ENCODE measurements around the gene SCARB2. TPM values are rescaled to one million over a fixed set of nuclear protein-coding genes. Genes with fewer than 3 reads are reported as not detected.

The SCARB2 gene
- total and polyA plus RNA-seq, 12 donors, result 41.5 to 179 (median 134) TPM

DNA sequence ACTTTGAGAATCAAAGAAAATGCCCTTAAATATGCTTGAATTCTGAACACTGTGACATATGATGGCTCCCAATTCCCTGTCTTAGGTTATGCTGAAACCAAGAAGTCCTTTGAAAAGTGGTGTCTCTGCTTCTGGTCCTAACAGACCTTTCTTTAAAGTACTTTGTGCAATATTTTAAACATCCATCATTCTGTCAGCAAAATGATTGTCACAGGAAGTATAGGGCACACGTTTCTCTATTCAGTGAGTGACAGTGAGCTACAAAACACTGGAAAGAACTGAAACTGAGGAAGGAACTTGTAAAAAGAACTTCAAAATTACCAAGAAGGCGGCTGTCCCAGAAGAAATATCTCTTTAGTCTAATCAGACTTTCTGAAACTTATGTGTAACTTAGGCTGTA is 53.3 kb downstream of the SCARB2 start:
- intact Hi-C loops (cut with DNase I), result no loop called here
- DNase-seq, result no peak
- no peaks in the 10 kb centered on the region for H3K4me1 ChIP-seq (replicated peaks in 1 of 2)
- no peak overlapping the region for H3K4me3 ChIP-seq
- TF ChIP-seq, protein P1, sequence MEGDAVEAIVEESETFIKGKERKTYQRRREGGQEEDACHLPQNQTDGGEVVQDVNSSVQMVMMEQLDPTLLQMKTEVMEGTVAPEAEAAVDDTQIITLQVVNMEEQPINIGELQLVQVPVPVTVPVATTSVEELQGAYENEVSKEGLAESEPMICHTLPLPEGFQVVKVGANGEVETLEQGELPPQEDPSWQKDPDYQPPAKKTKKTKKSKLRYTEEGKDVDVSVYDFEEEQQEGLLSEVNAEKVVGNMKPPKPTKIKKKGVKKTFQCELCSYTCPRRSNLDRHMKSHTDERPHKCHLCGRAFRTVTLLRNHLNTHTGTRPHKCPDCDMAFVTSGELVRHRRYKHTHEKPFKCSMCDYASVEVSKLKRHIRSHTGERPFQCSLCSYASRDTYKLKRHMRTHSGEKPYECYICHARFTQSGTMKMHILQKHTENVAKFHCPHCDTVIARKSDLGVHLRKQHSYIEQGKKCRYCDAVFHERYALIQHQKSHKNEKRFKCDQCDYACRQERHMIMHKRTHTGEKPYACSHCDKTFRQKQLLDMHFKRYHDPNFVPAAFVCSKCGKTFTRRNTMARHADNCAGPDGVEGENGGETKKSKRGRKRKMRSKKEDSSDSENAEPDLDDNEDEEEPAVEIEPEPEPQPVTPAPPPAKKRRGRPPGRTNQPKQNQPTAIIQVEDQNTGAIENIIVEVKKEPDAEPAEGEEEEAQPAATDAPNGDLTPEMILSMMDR (IDR thresholded peaks at IDR 0.05), result no peak
- TF ChIP-seq POLR2A (IDR thresholded peaks at IDR 0.05), result no peak
- peaks cover 0 to 50% of the 10 kb centered on the region in 2 donors for H3K36me3 ChIP-seq (replicated peaks in 1 of 2)
- 45 to 62% (median 57%) methylated on average over 2 of the region's 2 CpGs for WGBS, 4 donors
- no peaks in the 10 kb centered on the region for H3K9me3 ChIP-seq (replicated peaks in 1 of 3)
- H3K27ac ChIP-seq, result no peak overlapping the region
- no peaks in the 10 kb centered on the region for H3K27me3 ChIP-seq

DNA sequence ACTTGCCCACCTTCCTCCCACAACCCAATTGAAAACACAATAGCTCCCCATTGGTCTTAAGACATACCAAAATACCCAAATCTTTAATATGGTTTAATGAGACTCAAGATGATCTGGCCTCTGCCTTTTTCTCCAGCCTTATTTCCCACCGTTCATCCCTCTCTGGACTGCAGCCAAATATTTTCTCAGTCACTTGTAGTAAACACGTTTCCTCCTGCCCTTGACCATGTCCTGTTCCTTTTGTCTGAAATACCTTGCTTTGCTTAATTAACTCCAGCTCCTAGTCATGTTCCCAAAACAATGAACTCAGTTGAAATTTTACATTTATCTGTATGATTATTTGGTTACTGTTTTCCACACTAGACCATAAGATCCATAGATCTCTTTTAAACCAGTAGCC is 57.0 kb downstream of the SCARB2 start:
- DNase-seq, result no peak
- H3K4me3 ChIP-seq, result no peak overlapping the region
- no peaks in the 10 kb centered on the region for H3K27me3 ChIP-seq
- TF ChIP-seq, protein P1 (IDR thresholded peaks at IDR 0.05), result no peak
- TF ChIP-seq POLR2A (IDR thresholded peaks at IDR 0.05), result no peak
- intact Hi-C loops (cut with DNase I), result no loop called here
- H3K4me1 ChIP-seq (replicated peaks in 1 of 2), result no peaks in the 10 kb centered on the region
- peaks cover 0 to 27% of the 10 kb centered on the region in 2 donors for H3K36me3 ChIP-seq (replicated peaks in 1 of 2)
- WGBS, 4 donors, result 0 to 11% (median 6%) methylated on average over 2 of the region's 2 CpGs
- no peaks in the 10 kb centered on the region for H3K9me3 ChIP-seq (replicated peaks in 1 of 3)
- H3K27ac ChIP-seq, result no peak overlapping the region

DNA sequence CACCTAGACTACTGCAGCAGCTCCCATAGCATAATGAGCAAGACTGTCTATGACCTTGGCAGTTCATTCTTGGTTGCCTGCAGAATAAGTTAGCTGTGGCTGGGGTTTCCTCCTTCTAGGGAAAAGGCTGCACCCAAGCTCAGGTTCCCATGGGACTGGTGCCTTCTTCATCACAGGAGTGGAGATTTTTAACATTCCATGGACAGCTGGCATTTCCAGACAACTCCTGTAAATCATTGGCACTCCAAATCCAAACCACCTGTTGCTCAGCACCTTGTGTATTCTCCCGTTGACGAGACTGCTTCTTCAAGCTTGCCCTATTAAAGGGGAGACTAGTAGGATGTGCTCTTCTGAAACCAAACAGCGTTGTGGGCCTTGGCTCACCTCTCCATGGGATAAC is 57.6 kb downstream of the SCARB2 start:
- DNase-seq, result no peak
- H3K27me3 ChIP-seq, result no peaks in the 10 kb centered on the region

DNA sequence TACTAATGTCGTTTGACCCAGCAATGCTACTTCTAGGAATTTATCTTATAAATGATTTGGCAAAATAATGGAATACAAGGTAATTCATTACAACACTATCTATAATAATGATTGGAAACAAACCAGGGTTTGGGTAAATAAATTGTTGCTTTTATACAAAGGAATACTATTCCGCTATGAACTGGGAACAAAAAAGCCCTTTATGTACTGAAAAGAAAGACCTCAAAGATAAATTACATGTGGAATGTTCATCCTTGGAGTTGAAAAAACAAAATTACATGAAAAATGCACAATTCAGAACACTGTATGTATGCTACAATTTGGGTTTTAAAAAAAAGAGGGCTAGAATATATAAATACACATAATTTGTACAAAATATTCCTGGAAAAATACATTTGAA is 60.3 kb downstream of the SCARB2 start:
- intact Hi-C loops (cut with DNase I), result no loop called here
- Histone ChIP-seq H3K9me3 (replicated peaks in 1 of 3) (no peaks in the 10 kb centered on the region), H3K27ac (no peak overlapping the region), H3K36me3 (replicated peaks in 1 of 2) (no peaks in the 10 kb centered on the region), H3K27me3 (no peaks in the 10 kb centered on the region), H3K4me1 (replicated peaks in 1 of 2) (peaks cover 0 to 11% of the 10 kb centered on the region in 2 donors), H3K4me3 (no peak overlapping the region)
- WGBS, 4 donors, result 77 to 87% (median 79%) methylated on average over 2 of the region's 2 CpGs
- no peak for TF ChIP-seq POLR2A (IDR thresholded peaks at IDR 0.05)
- no peak for DNase-seq

More for the DNA sequence above, 57.6 kb downstream of the SCARB2 start:
- H3K36me3 ChIP-seq (replicated peaks in 1 of 2), result peaks cover 0 to 20% of the 10 kb centered on the region in 2 donors
- H3K4me3 ChIP-seq, result no peak overlapping the region
- no peak for TF ChIP-seq POLR2A (IDR thresholded peaks at IDR 0.05)
- TF ChIP-seq, protein P1 (IDR thresholded peaks at IDR 0.05), result no peak
- 93 to 94% (median 94%) methylated on average over 3 of the region's 3 CpGs for WGBS, 4 donors
- H3K4me1 ChIP-seq (replicated peaks in 1 of 2), result no peaks in the 10 kb centered on the region
- intact Hi-C loops (cut with DNase I), result no loop called here
- H3K9me3 ChIP-seq (replicated peaks in 1 of 3), result no peaks in the 10 kb centered on the region
- no peak overlapping the region for H3K27ac ChIP-seq

DNA sequence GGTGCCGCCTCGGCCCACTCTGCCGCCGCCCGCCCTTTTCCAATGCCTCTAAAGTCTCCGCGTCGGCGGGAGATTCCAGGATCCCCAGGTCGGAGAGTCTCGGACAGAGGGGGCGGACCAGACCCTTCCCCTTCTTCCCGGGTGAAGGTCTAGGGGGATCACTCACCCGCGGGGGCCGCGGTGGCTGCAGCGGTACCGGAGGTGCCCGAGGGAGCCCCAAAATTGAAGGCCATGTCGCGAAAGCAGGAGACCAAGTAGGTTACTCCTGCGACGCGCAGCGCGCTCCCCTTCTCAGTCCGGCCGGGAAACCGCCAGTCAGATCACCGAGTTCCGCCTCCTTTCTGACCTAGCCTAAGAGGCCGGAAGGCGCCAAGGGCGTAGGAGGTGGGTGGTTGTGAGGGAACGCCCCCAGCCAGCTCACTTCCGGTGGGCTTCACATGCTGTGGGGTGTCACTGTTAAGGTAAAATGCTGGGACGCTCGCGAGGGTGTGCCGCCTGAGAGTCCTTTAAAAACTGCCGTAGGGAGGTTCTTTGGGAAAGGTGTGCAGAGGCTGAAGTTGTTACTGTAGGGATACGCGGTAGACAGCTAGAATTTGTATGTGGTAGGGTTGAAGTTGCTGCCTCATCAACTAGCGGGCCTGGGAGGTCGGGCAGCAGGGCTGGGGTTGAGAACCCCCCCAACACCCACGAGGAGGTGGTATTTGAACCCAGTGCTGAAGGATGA is 65.3 kb downstream of the SCARB2 start, which contains the start of gene NUP54:
Gene NUP54, minus strand, starts transcription at position 256 of the 724 bp plus-strand sequence. Its CDS starts 23 bp downstream, at position 233.
- intact Hi-C loops (cut with DNase I), result no loop called here
- H3K27ac ChIP-seq, result peak within 1 kb of the TSS; percentile 83 to 94 (median 88)
- H3K36me3 ChIP-seq (replicated peaks in 1 of 2), result peaks cover 0 to 6% of the 10 kb centered on the region in 2 donors
- 0 to 1% (median 0%) methylated on average over 14 to 47 of the region's 47 CpGs for WGBS, 4 donors
- no peaks in the 10 kb centered on the region for H3K9me3 ChIP-seq (replicated peaks in 1 of 3)
- peak within 1 kb of the TSS; percentile 76 to 93 (median 88) for H3K4me3 ChIP-seq
- H3K27me3 ChIP-seq, result no peaks in the 10 kb centered on the region
- H3K4me1 ChIP-seq (replicated peaks in 1 of 2), result peaks cover 0 to 23% of the 10 kb centered on the region in 2 donors
- TF ChIP-seq, protein P1 (IDR thresholded peaks at IDR 0.05), result peak in 1 of 6 experiments; percentile 7
- TF ChIP-seq POLR2A (IDR thresholded peaks at IDR 0.05), result peak; percentile 66 to 95
- DNase-seq, result peak; percentile 92 to 97 (median 95)
